Left ventricle myocardium inferior (tissue), 1 donor: ENCODE results near the gene DNER. TPM values are rescaled to one million over a fixed set of nuclear protein-coding genes. Genes with fewer than 3 reads are reported as not detected.
"Not testable (repeated sequence)": the region's sequence is repeated elsewhere in the genome, so short reads cannot be mapped to it uniquely, and the experiment has no call there.

Experiments used
- DNase-seq: peaks from one replicate; pipeline ENCODE4 v3.0.0-alpha.2; 2020
- H3K27ac ChIP-seq: fragments of 200-600 bp; replicated peaks from 2 replicates; pipeline ENCODE4 v1.8.0; 2021
- H3K27me3 ChIP-seq: fragments of 200-600 bp; 2 replicates; pipeline ENCODE4 v1.8.0; 2021; ENCODE audit warnings: low read depth
- H3K36me3 ChIP-seq: fragments of 200-600 bp; 2 replicates; pipeline ENCODE4 v1.8.0; 2021
- H3K4me1 ChIP-seq: fragments of 200-600 bp; 2 replicates; pipeline ENCODE4 v1.8.0; 2021
- H3K4me3 ChIP-seq: fragments of 200-600 bp; 2 replicates; pipeline ENCODE4 v1.8.0; 2021; ENCODE audit warnings: mild to moderate bottlenecking, moderate library complexity
- H3K9me3 ChIP-seq: fragments of 200-600 bp; replicated peaks from 2 replicates; pipeline ENCODE4 v1.8.0; 2021
- intact Hi-C: fragments of 100-400 bp; cut with micrococcal nuclease; formaldehyde crosslinking; loops from one replicate; pipeline ENCODE4 v1.11.0; 2022
- long read RNA-seq: library from polyadenylated mRNA; unstranded; transcript quantifications from one replicate; pipeline ENCODE4 v2.0.0, GENCODE V29; 2021
- total RNA-seq: library from RNA; stranded (reverse); fragmentation: NEBNext Ultra II Directional; extraction: Animal tissue kit (Norgen Biotek cat#: 25700); gene quantifications from one replicate; pipeline ENCODE4 v1.2.1, GENCODE V29; 2021
- TF ChIP-seq, protein P1 (sequence below): fragments of 200-600 bp; IDR thresholded peaks from 2 replicates; pipeline ENCODE4 v1.8.0; 2021; ENCODE audit warnings: antibody characterized with exemption, mild to moderate bottlenecking, borderline replicate concordance
- donor health status: DM: no; HTN: yes; CAD: no; lungs with severe emphysema.

Gene DNER, protein sequence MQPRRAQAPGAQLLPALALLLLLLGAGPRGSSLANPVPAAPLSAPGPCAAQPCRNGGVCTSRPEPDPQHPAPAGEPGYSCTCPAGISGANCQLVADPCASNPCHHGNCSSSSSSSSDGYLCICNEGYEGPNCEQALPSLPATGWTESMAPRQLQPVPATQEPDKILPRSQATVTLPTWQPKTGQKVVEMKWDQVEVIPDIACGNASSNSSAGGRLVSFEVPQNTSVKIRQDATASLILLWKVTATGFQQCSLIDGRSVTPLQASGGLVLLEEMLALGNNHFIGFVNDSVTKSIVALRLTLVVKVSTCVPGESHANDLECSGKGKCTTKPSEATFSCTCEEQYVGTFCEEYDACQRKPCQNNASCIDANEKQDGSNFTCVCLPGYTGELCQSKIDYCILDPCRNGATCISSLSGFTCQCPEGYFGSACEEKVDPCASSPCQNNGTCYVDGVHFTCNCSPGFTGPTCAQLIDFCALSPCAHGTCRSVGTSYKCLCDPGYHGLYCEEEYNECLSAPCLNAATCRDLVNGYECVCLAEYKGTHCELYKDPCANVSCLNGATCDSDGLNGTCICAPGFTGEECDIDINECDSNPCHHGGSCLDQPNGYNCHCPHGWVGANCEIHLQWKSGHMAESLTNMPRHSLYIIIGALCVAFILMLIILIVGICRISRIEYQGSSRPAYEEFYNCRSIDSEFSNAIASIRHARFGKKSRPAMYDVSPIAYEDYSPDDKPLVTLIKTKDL
- total RNA-seq, result 2.3 TPM
- long read RNA-seq, transcript DNER-201 (13 exons, 3,260 nt), result major isoform, 8 of 10 reads
- long read RNA-seq, partial matches to known transcripts, result 1 of 10 reads
- long read RNA-seq, other reads (novel, unspliced or antisense), result 1 of 10 reads

DNA sequence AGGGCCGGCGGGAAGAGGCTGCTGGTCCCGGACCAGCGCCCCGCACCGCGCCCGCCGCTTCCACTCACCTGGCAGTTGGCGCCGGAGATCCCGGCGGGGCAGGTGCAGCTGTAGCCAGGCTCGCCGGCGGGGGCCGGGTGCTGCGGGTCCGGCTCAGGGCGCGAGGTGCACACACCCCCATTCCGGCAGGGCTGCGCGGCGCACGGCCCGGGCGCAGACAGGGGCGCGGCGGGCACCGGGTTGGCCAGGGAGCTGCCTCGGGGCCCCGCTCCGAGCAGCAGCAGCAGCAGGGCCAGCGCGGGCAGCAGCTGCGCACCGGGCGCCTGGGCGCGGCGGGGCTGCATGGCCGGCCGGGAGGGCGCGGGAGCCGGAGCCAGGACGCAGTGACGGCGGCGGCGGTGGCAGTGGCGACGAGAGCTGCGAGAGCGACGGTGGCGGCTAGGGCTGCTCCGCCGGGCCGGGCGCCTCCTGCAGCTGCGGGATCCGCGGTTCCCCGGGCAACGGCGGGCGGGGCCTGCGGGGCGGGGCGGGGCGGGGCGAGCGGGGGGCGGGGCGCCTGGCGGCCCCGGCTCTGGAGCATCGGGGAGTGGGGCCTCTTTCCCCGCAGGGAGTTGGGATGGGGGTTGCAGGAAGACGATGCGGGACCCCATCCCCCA, at the start of gene DNER:
Gene DNER (minus strand): TSS at position 476 of the 656 bp plus-strand sequence. CDS start 132 bp downstream, at position 344.
- peaks cover 99% of the 10 kb centered on the region for H3K27me3 ChIP-seq
- DNase-seq, result no peak

DNA sequence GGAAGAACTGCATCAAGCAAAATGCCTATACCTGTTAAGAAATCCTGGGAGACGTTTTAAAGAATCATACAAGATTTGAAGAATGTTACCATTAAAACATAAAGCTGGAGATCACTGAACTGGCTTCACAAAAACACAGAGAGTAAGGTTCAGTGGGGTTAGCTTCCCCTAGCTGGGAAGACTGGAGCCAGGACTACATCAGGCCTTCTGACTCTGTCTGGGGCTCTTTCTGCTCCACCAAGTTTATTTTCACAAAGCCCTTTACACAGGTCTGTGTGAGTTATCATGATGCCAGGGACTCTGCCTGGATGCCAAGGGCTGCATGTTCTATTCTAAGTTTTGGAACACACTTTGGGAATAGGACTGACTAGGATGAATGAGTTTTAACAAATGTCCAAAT, 47.3 kb upstream of the DNER start:
- Histone ChIP-seq H3K9me3 (no peaks in the 10 kb centered on the region), H3K4me1 (no peaks in the 10 kb centered on the region), H3K27me3 (no peaks in the 10 kb centered on the region), H3K4me3 (no peak overlapping the region), H3K27ac (no peak overlapping the region), H3K36me3 (peaks cover 36% of the 10 kb centered on the region)
- TF ChIP-seq, protein P1, sequence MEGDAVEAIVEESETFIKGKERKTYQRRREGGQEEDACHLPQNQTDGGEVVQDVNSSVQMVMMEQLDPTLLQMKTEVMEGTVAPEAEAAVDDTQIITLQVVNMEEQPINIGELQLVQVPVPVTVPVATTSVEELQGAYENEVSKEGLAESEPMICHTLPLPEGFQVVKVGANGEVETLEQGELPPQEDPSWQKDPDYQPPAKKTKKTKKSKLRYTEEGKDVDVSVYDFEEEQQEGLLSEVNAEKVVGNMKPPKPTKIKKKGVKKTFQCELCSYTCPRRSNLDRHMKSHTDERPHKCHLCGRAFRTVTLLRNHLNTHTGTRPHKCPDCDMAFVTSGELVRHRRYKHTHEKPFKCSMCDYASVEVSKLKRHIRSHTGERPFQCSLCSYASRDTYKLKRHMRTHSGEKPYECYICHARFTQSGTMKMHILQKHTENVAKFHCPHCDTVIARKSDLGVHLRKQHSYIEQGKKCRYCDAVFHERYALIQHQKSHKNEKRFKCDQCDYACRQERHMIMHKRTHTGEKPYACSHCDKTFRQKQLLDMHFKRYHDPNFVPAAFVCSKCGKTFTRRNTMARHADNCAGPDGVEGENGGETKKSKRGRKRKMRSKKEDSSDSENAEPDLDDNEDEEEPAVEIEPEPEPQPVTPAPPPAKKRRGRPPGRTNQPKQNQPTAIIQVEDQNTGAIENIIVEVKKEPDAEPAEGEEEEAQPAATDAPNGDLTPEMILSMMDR, result no peak
- intact Hi-C loops, result no loop called here
- DNase-seq, result no peak

More for the DNA sequence above, at the start of gene DNER:
- Histone ChIP-seq H3K4me3 (peak within 1 kb of the TSS; percentile 65), H3K27ac (peak within 1 kb of the TSS; percentile 23), H3K4me1 (peaks cover 20% of the 10 kb centered on the region), H3K9me3 (no peaks in the 10 kb centered on the region), H3K36me3 (no peaks in the 10 kb centered on the region)
- TF ChIP-seq, protein P1, result no peak
- intact Hi-C loops, result no loop called here

DNA sequence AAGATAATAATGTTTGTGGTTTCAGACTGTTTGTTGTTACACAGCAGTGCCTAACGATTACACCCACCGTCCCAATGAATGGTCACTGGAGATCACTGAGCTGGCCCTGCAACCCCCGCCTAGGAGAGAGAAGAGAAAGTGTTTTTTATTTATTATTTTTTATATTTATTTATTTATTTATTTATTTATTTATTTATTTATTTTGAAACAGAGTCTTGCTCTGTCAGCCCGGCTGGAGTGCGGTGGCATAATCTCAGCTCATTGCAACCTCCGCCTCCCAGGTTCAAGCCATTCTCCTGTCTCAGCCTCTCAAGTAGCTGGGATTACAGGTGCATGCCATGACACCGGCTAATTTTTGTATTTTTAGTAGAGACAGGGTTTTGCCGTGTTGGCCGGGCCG, 43.1 kb upstream of the DNER start:
- H3K27ac ChIP-seq, H3K36me3 ChIP-seq, H3K27me3 ChIP-seq, intact Hi-C loops, H3K4me3 ChIP-seq, DNase-seq, H3K9me3 ChIP-seq, H3K4me1 ChIP-seq: not testable (repeated sequence)

DNA sequence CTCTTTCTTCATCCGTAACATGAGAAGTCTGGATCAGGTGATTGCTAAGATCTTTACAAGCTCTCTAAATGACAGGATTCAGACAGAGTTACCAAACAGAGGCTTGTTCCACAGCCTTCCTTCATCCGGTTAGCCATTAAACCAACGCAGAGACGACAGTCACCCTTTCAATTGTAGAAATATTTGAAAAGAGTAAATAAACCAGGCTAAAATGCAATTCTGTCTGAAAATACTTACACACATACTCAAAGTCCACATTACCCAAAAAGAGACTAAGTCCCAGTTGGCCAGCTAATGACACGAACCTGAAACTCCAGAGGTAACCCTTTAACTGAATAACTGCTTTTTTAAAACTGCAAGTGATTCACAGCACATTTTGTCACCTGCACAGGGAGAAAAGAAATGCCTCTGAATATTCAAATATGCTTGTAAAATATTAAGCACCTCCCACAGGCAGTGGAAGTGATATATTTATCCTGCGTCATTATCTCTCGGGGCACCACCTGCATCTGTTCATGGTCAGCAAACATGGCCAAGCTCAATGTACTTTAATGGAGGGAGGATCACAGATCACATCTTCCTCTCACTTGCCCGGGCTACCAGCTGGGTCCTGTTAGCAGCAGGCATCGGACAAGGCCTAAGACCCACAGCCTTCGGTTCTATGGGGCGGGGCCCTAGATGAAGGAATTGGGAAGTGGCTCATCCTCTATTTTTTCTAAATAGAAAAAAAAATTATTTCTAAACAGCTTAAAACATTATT, 38.8 kb upstream of the DNER start:
- TF ChIP-seq, protein P1, result no peak
- no peaks in the 10 kb centered on the region for H3K4me1 ChIP-seq
- H3K9me3 ChIP-seq, result no peaks in the 10 kb centered on the region
- no peak overlapping the region for H3K27ac ChIP-seq
- no peak overlapping the region for H3K4me3 ChIP-seq
- H3K27me3 ChIP-seq, result no peaks in the 10 kb centered on the region
- no peaks in the 10 kb centered on the region for H3K36me3 ChIP-seq
- DNase-seq, result no peak
- intact Hi-C loops, result no loop called here

DNA sequence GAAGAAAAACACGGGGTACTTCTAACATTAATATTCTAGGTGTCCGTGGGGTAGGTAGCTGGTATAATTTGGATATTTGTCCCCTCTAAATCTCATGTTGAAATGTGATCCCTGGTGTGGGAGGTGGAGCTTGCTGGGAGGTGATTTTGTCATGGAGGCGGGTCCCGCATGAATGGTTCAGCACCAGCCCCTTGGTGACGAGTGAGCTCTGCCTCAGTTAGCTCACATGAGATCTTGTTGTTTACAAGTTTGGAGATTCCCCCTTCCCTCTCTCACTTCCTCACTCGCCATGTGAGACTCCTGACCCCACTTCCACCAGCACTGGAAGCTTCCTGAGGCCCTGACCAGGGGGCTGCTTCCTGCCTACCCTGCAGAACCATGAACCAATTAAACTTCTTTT, 35.4 kb upstream of the DNER start:
- H3K9me3 ChIP-seq, result no peaks in the 10 kb centered on the region
- H3K4me1 ChIP-seq, result no peaks in the 10 kb centered on the region
- no peak overlapping the region for H3K27ac ChIP-seq
- no peak overlapping the region for H3K4me3 ChIP-seq
- TF ChIP-seq, protein P1, result no peak
- intact Hi-C loops, result no loop called here
- DNase-seq, result no peak
- no peaks in the 10 kb centered on the region for H3K36me3 ChIP-seq
- H3K27me3 ChIP-seq, result peaks cover under 1% of the 10 kb centered on the region
